Jurkat, Clone E6-1 (cell line): ENCODE results near the gene IFIT1B.
"Not testable (repeated sequence)": the region's sequence is repeated elsewhere in the genome, so short reads cannot be mapped to it uniquely, and the experiment has no call there.

Experiments used
- DNase-seq: peaks from one replicate; pipeline ENCODE4 v3.0.0-alpha.2; 2011; ENCODE audit warnings: low read depth, low spot score
- H3K4me3 ChIP-seq: 2 replicates; pipeline ENCODE4 v1.5.1; 2011; ENCODE audit warnings: mild to moderate bottlenecking, low read length, control low read depth, moderate library complexity

IFIT1B gene

DNA sequence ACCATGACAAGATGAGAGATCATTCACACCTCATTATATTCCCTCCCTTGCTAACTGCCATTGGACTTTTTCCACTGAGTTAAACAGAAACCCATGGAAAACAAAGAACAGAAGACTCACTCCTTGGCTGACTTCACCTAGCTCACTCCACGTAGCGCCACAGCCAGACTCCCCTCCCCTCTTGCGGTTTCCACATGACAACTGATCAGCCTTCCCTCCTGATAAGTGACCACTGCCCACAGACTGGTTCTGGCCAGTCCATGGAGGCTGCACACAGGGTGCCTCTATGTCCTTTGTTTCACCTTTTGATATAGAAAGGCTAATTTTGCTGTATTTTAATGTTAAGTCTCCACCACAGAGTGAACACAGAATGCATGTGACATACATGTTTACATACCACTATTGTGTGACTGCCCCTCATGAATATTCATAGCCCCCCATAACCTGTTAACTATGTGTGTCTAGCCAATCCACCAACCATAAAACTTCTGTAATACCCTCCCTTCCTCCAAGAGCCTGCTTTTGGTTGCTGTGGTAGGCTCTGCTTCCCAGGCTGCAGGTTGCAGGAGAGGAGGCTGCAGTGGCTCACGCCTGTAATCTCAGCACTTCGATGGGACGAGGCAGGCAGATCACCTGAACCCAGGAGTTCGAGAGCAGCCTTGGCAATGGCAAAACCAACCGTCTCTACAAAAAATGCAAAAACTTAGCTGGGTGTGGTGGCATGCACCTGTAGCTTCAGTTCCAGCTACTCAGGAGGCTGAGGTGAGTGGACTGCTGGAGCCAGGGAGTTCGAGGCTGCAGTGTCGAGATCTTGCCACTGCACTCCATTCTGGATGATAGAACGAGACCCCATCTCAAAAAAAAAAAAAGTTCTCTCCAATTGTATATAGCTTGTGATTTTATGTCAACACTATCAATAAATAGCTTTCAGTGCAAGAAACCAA is 26.5 kb downstream of the IFIT1B start:
- DNase-seq = no peak
- H3K4me3 ChIP-seq = no peak overlapping the region

DNA sequence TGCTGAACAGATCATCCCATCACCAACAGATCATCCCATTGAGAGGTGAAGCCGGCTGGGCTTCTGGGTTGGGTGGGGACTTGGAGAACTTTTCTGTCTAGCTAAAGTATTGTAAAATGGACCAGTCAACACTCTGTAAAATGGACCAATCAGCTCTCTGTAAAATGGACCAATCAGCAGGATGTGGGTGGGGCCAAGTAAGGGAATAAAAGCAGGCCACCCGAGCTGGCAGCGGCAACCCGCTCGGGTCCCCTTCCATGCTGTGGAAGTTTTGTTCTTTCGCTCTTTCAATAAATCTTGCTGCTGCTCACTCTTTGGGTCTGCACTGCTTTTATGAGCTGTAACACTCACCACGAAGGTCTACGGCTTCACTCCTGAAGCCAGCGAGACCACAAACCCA is 28.3 kb downstream of the IFIT1B start:
- H3K4me3 ChIP-seq, DNase-seq: not testable (repeated sequence)

DNA sequence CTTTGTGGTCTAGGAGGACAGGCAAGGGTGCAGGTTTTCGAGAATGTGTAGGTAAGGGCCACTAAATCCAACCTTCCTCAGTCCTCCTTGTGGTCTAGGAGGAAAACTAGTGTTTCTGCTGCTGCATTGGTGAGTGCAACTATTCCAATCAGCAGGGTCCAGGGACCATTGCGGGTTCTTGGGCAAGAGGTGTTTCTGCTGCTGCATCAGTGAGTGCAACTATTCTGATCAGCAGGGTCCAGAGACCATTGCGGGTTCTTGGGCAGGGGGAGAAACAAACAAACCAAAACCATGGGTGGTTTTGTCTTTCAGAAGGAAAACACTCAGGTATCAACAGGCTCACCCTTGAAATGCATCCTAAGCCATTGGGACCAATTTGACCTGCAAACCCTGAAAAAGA is 29.9 kb downstream of the IFIT1B start:
- not testable (repeated sequence) for DNase-seq

DNA sequence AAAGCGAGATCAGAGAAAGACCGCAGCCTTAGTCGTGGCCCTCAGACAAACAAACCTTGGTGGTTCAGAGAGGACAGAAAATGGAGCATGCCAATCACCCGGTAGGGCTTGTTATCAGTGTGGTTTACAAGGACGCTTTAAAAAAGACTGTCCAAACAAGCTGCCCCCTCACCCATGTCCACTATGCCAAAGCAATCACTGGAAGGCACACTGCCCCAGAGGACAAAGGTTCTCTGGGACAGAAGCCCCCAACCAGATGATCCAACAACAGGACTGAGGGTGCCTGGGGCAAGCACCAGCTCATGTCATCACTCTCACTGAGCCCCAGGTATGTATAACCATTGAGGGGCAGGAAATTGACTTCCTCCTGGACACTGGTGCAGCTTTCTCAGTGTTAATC is 31.4 kb downstream of the IFIT1B start:
- DNase-seq = not testable (repeated sequence)

More for the DNA sequence above, 29.9 kb downstream of the IFIT1B start:
- H3K4me3 ChIP-seq = not testable (repeated sequence)

DNA sequence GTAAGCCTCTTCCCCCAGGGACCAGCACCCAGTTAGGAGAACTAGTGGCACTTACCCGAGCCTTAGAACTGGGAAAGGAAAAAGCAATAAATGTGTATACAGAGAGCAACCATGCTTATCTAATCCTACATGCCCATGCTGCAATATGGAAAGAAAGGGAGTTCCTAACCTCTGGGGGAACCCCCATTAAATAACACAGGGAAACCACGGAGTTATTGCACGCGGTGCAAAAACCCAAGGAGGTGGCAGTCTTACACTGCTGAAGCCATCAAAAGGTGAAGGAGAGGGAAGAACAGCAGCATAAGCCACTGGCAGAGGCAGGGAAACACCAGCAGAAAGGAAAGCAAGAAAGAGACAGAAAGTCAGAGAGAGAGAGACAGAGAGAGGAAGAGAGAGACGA is 32.7 kb downstream of the IFIT1B start:
- not testable (repeated sequence) for H3K4me3 ChIP-seq, DNase-seq

More for the DNA sequence above, 31.4 kb downstream of the IFIT1B start:
- H3K4me3 ChIP-seq = not testable (repeated sequence)

DNA sequence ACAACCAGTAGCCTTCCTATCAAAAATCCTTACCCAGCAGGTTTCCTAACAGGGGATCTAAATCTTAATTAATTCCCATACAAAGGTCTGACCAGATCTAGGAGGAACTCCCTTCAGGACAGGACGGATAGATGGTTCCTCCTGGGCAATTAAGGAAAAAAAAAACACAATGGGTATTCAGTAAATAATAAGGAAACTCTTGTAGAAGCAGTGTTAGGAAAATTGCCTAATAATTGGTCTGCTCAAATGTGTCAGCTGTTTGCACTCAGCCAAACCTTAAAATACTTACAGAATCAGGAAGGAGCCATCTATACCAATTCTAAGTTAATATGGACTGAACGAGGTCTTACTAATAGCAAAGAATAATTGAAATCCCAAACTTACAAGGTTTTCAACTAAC is 33.3 kb downstream of the IFIT1B start:
- not testable (repeated sequence) for DNase-seq, H3K4me3 ChIP-seq

DNA sequence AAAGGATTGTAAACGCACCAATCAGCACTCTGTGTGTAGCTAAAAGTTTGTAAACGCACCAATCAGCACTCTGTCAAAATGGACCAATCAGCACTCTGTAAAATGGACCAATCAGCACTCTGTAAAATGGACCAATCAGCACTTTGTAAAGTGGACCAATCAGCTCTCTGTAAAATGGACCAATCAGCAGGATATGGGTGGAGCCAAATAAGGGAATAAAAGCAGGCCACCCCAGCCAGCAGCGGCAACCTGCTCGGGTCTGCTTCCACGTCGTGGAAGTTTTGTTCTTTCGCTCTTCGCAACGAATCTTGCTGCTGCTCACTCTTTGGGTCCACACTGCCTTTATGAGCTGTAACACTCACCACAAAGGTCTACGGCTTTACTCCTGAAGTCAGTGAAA is 34.4 kb downstream of the IFIT1B start:
- DNase-seq, H3K4me3 ChIP-seq: not testable (repeated sequence)

- peak overlapping the region; percentile 83 for H3K4me3 ChIP-seq
- no peak for DNase-seq
Observed at GRCh38 chr10:89413398-89413912, 35.6 kb downstream of the IFIT1B start.

DNA sequence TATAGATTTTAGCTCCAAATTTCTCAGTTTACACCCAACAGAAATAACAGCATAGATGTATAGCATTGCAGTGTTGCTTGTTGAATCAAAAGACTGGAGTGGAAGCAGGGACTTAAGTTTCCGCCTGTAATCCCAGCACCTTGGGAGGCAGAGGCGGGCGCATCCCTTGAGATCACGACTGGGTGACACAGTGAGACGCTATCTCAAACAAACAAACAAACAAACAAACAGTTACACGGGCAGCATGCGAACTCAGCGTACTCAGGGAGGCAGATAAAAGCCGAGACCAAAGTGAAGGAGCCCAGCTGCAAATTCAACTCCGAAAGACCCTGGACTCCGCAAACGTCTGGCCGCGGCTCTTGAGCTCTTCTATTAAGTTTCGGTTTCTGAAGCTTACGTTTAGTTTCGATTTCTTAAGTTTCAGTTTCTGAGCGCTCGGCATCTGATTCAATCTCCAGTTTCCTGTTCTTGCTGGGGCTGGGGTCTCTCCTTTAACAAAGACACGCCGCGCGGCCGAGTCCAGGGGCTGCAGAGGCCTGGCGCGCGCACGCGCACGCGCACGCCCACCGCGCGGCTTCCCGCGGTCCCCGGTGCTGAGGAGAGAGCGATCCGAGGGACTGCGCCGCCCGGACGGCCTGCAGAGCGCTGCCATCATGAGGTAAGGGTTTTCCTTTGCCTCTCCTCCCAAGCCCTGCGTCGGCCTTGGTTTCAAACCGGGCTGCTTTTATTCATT is 36.5 kb downstream of the IFIT1B start, which contains the start of gene IFIT5:
Gene IFIT5, plus strand, starts transcription at position 423 of the 733 bp plus-strand sequence. Its CDS starts 231 bp downstream, at position 654.
- H3K4me3 ChIP-seq = peak within 1 kb of the TSS; percentile 83
- DNase-seq = peak; percentile 65

- DNase-seq = no peak
- peak overlapping the region; percentile 83 for H3K4me3 ChIP-seq
Observed at GRCh38 chr10:89414879-89415821, 37.3 kb downstream of the IFIT1B start.

GRCh38 chr10:89416465-89416864 is 38.6 kb downstream of the IFIT1B start:
- H3K4me3 ChIP-seq = no peak overlapping the region
- no peak for DNase-seq

DNA sequence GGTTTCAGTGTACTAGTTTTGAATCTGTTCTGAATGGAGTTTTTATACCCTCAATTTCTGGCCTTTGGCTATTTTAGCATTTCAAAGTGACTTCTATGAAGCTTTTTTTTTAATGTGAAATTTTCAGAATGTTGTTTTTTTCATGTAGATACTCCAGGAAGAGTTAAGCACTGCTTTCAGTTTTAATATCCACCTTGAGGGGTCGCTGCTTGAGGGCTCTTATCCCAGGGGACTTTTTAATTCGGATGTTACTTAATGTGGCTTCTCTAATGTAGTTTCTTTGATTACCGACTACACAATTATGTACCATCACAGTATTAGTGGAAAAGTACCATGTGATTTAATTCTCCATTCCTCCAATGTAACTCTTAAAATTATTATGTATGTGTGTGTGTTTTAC is 41.7 kb downstream of the IFIT1B start:
- DNase-seq = no peak
- H3K4me3 ChIP-seq = no peak overlapping the region

DNA sequence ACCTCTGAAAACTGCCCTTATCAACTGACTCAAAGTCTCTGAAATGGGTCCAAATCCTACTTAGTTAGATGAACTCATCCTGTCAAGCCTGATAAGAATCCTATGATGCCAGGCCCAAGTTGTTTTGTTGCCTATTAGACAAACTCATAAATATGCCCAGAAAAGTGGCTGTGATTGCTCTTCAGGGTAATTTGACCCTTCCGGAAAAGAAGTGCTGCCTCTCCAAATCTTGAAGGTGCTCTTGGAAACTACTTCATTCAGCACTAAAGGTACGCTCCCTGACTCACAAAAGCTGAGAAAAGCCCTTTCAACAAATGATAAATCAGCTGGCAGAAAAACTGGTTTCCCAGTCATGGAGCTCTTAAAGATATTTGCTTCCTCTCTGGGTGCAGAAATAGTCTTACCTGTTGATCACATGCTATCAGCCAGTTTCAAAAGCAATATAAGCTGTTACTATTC is 43.2 kb downstream of the IFIT1B start:
- no peak overlapping the region for H3K4me3 ChIP-seq
- DNase-seq = no peak

- H3K4me3 ChIP-seq = no peak overlapping the region
- no peak for DNase-seq
Observed at GRCh38 chr10:89425000-89425399, 47.1 kb downstream of the IFIT1B start.

DNA sequence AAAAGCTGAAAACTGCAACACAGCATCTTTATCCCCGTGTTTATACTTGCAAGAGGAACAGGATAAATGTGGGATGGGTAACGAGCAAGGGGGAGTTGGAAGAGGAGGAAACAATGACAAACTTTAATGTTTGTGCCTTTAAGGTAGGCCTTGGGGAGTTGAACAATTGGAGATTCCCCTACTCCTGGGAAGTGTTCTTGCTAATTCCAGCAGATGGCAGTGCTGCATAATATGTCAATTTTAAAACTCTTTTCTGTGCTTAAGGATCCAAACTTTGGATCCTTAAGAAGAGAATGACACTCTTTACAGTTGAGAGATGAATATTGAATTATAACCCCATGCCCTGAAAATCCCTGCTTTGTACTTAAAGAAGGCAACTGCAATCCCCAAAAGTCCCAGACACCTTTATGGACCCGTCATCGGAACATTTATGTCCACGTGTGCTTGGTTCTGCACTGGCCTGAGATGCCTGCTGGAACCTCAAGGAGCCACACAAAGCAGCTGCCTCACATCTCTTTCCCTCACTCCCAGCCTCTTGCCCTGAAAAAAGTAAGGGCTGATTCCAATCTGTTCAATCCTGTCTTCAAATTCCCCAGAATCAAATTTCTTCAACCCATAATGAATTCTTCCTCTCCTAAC is 48.5 kb downstream of the IFIT1B start:
- H3K4me3 ChIP-seq = no peak overlapping the region
- DNase-seq = peak; percentile 42

GRCh38 chr10:89427629-89428028 is 49.8 kb downstream of the IFIT1B start:
- no peak for DNase-seq
- no peak overlapping the region for H3K4me3 ChIP-seq

DNA sequence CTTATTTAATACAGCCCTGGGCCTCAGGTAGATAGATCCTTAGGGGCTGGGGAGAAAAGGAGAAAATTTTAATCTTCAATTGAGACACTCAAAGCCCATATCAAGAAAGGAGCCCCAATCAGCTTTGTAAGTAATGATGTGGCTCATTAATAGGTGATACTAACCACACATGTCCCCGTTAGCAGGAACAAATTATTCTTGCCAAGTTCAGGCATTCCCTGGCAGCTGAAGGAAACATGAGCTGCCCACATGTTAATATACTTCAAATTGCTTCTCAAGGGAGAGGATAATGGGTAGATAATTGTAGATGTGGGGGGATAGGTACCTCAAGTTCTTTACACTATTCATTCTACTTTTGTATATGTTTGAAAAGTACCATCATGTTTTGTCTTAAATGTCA is 51.0 kb downstream of the IFIT1B start:
- no peak overlapping the region for H3K4me3 ChIP-seq
- no peak for DNase-seq

GRCh38 chr10:89431977-89432376 is 54.1 kb downstream of the IFIT1B start:
- H3K4me3 ChIP-seq = no peak overlapping the region
- no peak for DNase-seq
